HG02885 (cell line): ENCODE results near the gene TRDN.
A peak's percentile ranks its signal among the peaks of the same experiment; 100 is the strongest.

ENCODE experiments used
- ATAC-seq: cut with Tn5 transposase; IDR thresholded peaks from one replicate; pipeline ENCODE4 v1.9.1; 2021; ENCODE audit warnings: mild to moderate bottlenecking; ENCODE audit not compliant: unreplicated experiment, poor library complexity

TRDN gene

DNA sequence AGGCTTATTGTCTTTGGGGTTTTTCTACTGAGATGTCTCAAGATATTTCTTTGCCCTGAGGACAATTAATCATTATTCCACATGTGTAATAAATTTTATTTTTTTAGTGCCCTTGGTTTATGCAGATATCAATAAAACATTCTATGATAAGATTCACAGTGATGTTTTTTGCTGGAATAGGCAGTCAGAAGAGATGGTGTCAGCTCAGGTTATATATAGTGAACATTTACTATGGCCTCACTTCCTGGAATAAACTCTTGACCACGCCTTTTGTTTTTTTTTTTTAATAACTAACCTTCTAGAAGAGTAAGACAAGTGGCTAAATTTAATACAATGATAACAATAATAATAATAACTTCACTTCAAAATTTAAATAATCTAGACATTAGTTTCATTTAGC is 209.7 kb downstream of the TRDN start:
- no peak for ATAC-seq

DNA sequence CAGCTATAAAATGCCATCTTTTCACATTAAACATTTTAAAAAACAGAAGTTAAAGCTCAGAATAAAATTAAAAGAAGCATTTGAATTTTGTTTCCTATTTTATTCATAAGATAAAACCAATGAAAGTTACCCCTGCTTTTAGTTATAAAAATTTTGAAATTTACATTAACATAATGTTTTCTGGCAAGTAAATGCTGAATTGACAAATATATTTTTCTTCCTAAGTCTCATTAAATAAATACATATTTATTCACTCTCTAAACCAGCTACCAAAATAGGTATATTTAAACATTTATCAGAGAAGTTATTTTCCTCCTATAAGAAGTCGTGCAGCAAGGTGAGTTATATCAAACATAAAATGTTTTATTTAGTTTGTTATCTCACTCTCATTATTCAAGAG is 213.6 kb downstream of the TRDN start:
- no peak for ATAC-seq

DNA sequence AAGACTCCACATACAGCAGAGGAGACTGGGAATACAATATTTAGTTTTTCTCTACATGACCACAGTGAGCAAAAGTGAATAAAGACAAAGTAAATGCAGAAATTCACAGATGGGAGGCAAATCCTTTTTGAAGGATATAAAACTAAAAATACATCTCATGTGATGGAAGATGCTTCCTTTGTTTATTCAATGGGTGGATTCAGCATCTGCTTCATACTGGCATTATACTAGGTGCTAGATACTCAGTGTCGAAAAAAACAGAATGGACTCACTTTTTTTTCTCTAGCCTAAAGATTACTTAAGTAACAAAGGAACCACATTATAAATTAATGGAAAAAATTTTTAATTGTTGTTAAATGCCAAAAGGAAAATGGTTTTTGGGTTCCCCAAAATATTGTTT is 216.2 kb downstream of the TRDN start:
- no peak for ATAC-seq

DNA sequence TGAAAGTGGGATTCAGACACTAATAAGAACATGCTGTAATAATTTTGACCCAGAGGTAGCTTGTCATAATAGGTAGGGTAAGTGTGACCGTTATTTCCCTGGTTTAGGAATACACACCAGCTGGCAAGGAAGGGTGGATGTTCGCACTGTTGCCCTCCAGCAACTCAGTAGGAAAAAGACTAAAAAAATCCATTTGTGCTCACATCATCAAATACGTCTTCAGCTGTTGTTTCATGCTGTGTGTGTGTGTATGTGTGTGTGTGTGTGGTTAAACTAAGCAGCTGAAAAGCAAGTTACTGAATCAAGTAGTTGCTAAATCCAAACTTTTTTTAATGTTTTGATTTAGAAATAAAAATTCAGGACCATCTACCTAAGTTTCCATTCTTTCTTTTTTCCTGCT is 218.7 kb downstream of the TRDN start:
- ATAC-seq, result no peak

DNA sequence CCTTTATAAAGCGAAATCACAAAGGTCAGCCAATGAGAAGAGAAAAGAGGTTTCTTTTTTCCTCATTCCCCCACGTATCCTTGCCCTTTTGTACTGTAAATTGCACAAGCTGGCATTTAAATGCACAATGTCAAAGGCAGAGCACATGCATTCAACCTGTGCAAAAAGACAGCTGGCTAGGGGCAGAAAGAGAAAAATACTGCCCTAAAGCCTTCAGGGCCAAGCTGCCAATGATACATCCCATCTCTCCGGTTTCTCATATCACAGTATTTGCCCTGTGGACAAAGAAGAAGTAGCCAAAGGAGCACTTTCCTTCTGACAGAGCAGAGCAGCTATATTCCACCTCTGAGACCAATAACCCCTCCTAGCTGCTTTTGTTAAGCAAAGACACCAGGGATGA is 219.2 kb downstream of the TRDN start:
- no peak for ATAC-seq

DNA sequence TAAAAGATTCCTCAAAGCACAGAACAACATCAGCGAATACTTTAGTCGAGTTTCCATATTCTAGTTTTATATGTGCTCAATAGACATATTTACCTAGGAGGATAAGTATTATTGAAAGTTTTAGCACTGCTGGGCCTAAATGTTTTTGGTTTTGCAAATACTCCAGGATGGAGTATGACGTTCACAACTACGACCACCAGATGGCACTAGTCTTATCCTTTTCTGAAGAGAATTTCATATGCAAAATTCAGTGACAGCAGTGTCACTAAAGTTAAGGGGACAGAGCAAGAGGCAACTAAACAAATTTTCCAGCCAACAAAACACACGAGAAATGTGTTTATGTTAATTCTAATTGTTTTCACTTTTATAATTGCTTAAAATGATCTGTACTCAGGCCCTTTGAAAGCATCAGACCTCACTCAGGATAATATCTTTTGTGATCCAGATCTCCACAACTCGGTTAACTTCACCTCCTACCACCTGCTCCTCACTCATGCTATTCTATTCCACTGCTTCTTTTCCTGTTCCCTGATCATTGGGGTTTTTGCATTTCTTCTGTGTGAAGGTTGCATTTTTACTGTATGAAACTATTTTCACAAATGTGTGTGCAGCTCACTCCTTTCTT is 220.8 kb downstream of the TRDN start:
- peak; percentile 92 for ATAC-seq

DNA sequence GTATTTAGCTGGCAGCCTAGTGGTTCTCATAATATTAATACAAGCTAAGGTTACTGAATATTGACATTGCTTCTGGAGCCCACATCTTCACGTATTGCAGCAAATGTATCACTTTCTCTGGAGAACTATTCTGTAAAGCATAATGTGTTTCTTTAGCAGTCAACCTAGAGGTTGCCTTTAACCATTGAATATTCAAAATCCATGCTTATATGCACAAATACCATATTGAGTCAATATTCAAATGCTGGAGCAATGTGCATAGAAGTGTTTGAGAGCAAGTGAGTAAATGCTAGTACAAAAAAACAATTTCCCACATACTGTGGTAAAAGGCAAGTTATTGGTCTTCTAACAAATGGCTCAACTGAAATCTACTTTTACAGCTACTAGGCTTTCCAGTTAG is 231.8 kb downstream of the TRDN start:
- no peak for ATAC-seq

DNA sequence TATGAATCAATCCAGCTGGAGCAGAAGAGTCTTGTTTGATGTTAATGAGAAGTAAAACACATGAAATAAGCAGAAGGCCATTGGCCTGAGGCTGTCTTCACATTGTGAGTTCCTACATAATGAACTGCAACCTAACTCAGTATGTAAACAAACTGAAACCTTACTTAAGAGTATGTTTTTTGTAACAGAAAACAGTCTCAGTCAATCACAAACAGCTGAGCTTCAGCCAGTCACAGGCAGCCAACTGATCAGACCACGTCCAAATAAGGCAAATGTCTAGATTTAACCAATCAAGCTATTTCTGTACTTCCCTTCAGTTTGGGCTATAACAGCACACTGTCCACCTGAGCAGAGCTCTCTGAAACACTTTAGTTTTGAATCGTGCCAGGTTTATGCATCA is 234.7 kb downstream of the TRDN start:
- peak; percentile 93 for ATAC-seq

DNA sequence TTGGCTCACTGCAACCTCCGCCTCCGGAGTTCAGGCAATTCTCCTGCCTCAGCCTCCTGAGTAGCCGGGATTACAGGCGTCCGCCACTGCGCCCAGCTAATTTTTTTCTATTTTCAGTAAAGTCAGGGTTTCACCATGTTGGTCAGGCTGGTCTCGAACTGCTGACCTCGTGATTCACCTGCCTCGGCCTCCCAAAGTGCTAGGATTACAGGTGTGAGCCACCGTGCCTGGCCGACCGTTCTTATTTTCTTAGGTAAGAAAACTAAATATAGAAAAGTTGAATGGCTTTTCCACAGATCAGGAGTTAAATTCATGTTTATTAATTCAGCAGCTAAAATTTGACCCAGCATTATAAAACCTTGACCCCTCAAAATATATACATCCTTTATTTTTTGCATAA is 238.7 kb downstream of the TRDN start:
- ATAC-seq, result no peak

DNA sequence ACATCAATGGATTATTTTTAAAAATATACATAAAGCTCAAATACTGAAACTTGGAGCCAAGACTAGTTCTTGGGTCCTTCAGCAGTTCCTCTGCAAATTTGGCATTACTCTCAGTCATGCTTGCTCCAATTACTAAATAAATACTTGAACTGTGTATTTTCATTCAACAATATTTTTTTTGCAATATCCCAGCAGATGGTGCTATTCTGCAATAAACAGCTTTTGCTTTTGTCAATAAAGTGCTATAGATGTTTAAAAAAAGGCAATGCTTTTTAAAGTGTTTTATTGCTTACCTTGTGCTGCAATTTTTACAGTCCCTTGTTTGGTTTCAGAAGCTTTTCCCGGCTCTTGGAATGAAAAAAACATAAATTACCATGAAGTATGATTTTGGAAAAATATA is 243.4 kb downstream of the TRDN start:
- ATAC-seq, result no peak

DNA sequence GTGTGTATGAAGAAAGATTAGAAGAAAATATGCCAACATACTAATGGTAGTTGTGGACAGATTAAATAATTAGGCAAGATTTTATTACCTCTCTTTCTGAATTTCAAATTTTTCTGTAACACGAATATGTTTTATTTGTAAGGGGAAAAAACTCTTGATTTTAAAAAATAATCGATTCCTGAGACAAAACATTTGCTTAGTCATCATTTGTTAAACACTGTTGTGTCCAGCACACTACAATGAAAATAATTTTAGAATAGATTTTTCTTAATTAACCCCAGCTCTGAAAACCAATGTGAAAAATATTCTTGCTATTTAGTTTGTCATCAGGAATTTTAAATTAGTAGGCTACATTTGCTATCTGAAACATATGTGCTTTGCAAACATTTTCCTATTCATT is 253.0 kb downstream of the TRDN start:
- ATAC-seq, result no peak

DNA sequence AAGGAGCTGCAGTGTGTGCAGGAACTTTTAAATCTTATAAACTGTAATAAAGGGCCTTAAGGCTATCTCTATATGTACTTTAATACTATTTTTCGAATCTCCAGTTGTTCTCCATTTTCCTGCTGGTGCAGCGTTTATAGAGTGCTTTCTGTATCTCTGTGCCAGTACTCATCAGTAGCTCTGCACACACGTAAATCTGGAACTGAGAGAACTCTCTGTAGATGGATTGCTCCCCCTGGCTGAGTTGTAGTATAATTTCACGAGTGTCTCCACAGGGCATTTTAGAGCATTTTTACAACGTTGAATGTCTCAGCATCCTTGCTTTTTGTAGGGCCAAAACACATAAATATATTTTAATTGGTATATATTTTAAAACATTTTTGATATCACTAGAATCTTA is 256.5 kb downstream of the TRDN start:
- peak; percentile 72 for ATAC-seq

DNA sequence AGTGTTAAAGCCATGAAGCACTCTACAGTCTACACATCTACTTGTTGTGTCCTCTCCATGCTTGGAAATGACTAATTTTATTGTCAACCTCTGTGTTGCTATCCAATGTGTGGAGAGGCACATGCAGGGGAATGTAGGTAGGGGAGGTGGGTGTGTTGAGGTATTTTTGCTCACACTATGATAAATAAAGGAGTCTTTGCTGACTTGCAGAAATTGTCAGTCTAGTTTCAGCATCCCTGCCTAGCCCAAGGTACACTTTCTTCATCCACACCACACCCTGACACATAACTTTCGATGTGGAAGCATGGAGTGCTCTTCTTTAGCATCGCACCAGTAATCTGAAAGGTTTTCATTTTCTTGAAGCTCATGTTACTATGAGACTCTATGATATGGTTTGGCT is 264.0 kb downstream of the TRDN start:
- no peak for ATAC-seq

DNA sequence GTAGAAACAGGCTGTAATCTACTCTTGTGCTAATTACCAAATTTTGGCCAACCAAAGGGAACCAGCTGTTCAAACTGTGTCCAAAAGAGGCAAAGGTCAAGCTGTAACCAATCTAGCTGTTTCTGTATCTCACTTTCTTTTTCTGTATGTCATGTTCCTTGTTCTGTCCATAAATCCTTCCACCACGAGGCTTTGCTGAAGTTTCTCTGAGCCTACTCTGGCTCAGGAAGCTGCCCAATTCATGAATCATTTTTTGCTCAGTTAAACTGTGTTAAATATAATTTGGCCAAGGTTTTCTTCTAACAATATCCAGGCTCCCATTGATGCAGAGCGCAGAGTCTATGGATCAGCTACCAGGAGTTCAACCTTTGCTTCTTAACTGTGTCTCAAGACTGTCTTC is 272.8 kb downstream of the TRDN start:
- no peak for ATAC-seq

DNA sequence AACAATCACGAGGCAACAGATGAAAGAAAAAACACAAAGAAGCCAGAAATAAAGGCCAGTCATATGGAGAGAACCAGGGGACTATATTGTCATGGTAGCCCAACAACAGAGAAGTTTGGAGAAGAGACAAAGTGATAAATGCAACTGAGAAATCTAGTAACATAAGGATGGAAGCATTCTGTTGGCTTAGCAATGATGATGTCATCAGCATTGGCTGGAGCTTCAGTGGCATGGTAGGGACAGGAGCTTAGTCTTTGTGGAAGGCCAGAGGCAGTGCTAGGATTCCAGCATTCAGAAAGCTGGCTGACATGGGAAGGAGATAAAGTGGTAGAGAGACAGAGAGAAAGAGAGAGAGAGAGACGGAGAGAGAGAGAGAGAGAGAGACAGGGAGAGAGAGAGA is 276.4 kb downstream of the TRDN start:
- ATAC-seq, result no peak

DNA sequence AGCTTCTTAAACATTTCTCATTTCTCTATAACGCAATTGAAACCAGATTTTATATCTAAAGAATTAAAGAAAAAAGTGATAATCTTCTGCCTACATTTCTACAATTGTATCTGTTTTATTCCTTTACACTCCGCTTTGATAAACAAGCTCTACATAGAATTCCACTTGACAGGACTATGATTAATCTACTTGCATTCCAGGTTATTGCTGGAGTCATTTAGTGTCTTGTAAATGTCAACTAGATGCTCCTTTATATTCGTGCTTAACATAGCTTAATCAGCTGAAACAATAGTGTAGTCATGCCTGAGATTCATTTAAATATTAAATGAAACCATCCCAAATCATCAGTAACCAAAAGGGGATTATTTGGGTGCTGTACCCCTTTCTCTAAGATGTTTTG is 284.0 kb downstream of the TRDN start:
- ATAC-seq, result no peak

DNA sequence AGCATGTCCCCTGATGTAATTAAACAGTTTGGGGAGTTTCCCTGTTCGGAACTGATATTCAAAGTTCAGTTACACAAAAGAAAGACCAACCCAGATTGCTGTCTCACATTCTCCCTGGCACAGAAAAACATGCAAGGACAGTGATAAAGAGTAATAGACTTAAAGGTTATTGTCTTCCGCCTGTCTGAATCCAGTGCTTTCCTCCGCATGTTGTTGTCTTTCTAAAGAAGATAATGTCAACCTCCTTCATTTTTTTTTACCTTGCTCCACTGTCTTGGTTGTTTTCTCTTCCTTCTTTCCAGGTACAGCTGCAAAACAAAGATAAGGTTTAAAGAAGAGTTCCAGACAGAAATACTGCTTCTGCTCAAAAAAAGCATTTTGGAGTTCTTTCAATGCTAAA is 284.5 kb downstream of the TRDN start:
- ATAC-seq, result no peak

DNA sequence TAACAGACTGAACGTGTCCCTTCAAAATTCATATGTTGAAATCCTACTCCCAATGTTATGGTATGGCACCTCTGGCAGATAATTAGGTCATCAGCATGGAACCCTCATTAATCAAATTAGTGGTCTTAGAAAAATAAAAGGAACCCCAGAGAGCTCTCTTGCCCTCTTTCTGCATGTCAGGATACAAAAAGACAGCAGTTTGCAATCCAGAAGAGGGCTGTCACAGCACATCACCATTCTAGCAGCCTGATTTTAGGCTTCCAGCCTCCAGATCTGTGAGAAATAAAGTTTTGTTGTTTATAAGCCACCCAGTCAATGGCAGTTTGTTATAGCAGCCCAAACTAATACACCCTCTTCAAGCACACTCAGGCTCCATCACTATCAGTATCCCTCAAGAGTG is 292.9 kb downstream of the TRDN start:
- no peak for ATAC-seq

DNA sequence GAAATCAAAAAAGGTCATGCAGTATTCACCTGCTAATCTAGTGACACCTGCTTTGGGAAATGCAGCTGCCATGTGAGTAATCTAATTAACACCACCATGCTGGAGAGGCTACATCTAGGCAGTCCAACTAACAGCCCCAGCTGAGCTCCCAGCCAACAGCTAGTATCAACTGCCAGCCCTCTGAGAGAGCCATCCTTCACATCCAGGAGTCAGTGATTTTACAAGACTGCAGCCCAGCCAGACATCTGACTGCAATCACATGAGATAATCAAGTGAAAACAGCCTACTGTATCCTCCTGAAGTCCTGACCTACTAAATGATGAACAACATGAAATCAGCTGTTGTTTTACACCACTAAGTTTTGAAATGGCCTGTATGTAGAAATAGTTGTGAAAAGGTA is 298.4 kb downstream of the TRDN start:
- ATAC-seq, result no peak

DNA sequence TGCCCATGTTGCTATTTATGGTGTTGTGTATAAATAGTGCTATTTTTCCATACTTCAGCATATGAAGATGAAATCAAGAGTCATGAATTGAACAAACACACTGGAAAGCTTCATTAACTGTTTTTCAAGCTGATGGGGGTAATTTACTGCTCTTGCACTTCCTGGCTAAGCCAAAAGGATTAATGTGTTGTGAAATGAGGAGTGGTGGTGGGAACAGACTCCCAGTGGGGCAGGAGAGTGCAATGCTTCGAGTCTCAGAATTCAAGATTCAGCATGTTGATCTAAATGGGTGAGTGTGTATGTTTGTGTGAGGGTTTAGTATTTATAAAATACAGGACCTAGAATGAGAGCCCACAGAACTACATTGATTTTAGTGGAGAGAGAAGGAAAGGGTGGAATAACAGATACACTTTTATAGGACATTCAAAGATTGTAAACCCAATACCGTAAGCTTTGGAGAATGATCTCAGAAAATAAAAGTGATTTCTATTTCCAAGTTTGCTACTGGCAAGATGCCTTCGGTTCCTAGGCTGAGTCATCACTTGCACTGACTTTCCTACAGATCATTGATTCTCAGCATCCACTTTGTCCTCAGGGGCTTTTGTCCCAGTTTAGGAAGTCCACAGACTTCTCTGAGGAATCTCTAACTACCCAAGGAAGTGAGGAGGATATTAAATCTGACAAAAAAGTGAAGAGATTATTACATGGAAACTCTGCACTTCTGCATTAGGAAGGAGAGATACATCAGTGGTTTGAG is 303.6 kb downstream of the TRDN start:
- ATAC-seq, result no peak

DNA sequence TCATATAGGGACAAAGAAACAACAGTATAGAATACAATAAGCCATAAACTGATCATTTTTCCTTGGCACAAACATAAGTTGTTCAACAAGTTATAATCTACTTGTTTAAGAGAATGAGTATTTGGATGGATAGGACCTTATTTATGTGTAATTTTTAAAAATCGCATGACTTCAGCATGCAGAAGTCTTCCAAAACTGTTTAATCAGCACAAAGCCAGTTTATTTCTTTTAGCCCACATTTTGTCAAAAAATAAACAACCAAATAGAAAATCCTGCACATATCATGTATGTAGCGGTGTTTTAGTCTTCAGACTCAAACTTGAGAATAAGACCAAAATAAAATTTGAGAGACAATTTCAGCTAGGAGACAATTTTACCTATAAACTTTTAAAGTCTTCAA is 304.7 kb downstream of the TRDN start:
- no peak for ATAC-seq

DNA sequence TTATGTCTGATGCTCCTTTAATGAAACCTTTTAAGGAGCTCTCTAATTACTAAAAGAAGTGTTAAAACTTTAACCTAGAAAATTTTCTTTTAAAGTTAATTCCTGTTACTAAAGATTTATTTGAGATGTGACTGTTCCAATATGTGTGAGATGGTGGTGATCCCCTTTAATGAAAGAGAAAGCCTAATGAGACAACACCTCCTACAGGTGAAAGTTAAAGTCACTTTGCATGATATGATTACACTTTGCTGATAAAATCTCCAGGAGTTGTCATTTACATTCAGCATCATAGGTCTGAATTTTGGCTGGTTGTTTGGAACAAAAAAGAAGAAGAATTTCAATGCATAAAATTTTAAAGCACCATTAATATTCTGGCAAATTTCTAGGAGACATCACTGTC is 307.4 kb downstream of the TRDN start:
- ATAC-seq, result no peak
